ENCODE data around the gene SLC35B1. TPM values are rescaled to one million over a fixed set of nuclear protein-coding genes. Genes with fewer than 3 reads are reported as not detected.

SLC35B1 gene
- polyA plus RNA-seq, 3 donors from 2014 or later, result 40.5 to 69.0 (median 53.3) TPM

GRCh38 chr17:49705254-49705653, 2.5 kb downstream of the SLC35B1 start:
- Mint-ChIP-seq H3K27ac (peak overlapping the region in 5 of 6 donors; percentile 30 to 89 (median 70)), H3K4me1 (peaks cover 43 to 55% of the 10 kb centered on the region in 2 donors), H3K27me3 (ENCODE audit: low read depth in 3 of 3) (peaks cover 8 to 9% (median 9%) of the 10 kb centered on the region in 3 donors), H3K4me3 (peak overlapping the region; percentile 28 to 90 (median 51)), H3K36me3 (peaks cover 21 to 42% (median 21%) of the 10 kb centered on the region in 3 donors), H3K9me3 (no peaks in the 10 kb centered on the region)
- DNase-seq, result no peak

- Mint-ChIP-seq H3K36me3 (peaks cover 15 to 39% (median 21%) of the 10 kb centered on the region in 3 donors), H3K4me3 (no peak overlapping the region), H3K27me3 (ENCODE audit: low read depth in 3 of 3) (peaks cover 8 to 9% (median 9%) of the 10 kb centered on the region in 3 donors), H3K9me3 (no peaks in the 10 kb centered on the region), H3K27ac (no peak overlapping the region), H3K4me1 (peaks cover 33 to 41% of the 10 kb centered on the region in 2 donors)
- no peak for DNase-seq
These were observed 4.0 kb downstream of the SLC35B1 start for GRCh38 chr17:49703557-49704277.

GRCh38 chr17:49700960-49701359, 6.8 kb downstream of the SLC35B1 start:
- DNase-seq, result no peak
- Mint-ChIP-seq H3K36me3 (peaks cover 15 to 39% (median 21%) of the 10 kb centered on the region in 3 donors), H3K27me3 (ENCODE audit: low read depth in 3 of 3) (peaks cover 2 to 7% (median 6%) of the 10 kb centered on the region in 3 donors), H3K9me3 (no peaks in the 10 kb centered on the region), H3K27ac (peak overlapping the region in 1 of 6 donors; percentile 60), H3K4me3 (no peak overlapping the region), H3K4me1 (peaks cover 19 to 25% of the 10 kb centered on the region in 2 donors)

- Mint-ChIP-seq H3K27ac (peak overlapping the region in 5 of 6 donors; percentile 3 to 80 (median 54)), H3K27me3 (ENCODE audit: low read depth in 3 of 3) (peaks cover 10 to 15% (median 10%) of the 10 kb centered on the region in 3 donors), H3K36me3 (peaks cover 9 to 32% (median 15%) of the 10 kb centered on the region in 3 donors), H3K9me3 (no peaks in the 10 kb centered on the region), H3K4me3 (no peak overlapping the region), H3K4me1 (peaks cover 19 to 25% of the 10 kb centered on the region in 2 donors)
- no peak for DNase-seq
These were observed 7.7 kb downstream of the SLC35B1 start for GRCh38 chr17:49699966-49700575.

GRCh38 chr17:49698005-49698404, 9.8 kb downstream of the SLC35B1 start:
- H3K27ac Mint-ChIP-seq, result peak overlapping the region in 4 of 6 donors; percentile 12 to 50 (median 33)

GRCh38 chr17:49696233-49696761, 11.5 kb downstream of the SLC35B1 start:
- Mint-ChIP-seq H3K9me3 (no peaks in the 10 kb centered on the region), H3K27ac (peak overlapping the region; percentile 89 to 97 (median 92)), H3K36me3 (peaks cover 8 to 12% (median 10%) of the 10 kb centered on the region in 3 donors), H3K4me3 (peak overlapping the region; percentile 47 to 67 (median 59)), H3K27me3 (ENCODE audit: low read depth in 3 of 3) (peaks cover 10 to 18% (median 12%) of the 10 kb centered on the region in 3 donors), H3K4me1 (peaks cover 20 to 22% of the 10 kb centered on the region in 2 donors)
- DNase-seq, result peak; percentile 76 to 84 (median 84)

More at GRCh38 chr17:49698005-49698404, 9.8 kb downstream of the SLC35B1 start:
- H3K36me3 Mint-ChIP-seq, result peaks cover 8 to 18% (median 13%) of the 10 kb centered on the region in 3 donors
- H3K9me3 Mint-ChIP-seq, result no peaks in the 10 kb centered on the region
- no peak overlapping the region for H3K4me3 Mint-ChIP-seq
- no peak for DNase-seq
- peaks cover 10 to 18% (median 10%) of the 10 kb centered on the region in 3 donors for H3K27me3 Mint-ChIP-seq (ENCODE audit: low read depth in 3 of 3)
- H3K4me1 Mint-ChIP-seq, result peaks cover 20 to 22% of the 10 kb centered on the region in 2 donors

GRCh38 chr17:49695698-49696232, 12.0 kb downstream of the SLC35B1 start:
- peak overlapping the region; percentile 89 to 97 (median 92) for H3K27ac Mint-ChIP-seq
- peaks cover 8 to 18% (median 12%) of the 10 kb centered on the region in 3 donors for H3K27me3 Mint-ChIP-seq (ENCODE audit: low read depth in 3 of 3)
- H3K9me3 Mint-ChIP-seq, result no peaks in the 10 kb centered on the region
- H3K4me1 Mint-ChIP-seq, result peaks cover 20 to 22% of the 10 kb centered on the region in 2 donors
- no peak for DNase-seq
- peaks cover 4 to 6% (median 4%) of the 10 kb centered on the region in 3 donors for H3K36me3 Mint-ChIP-seq
- H3K4me3 Mint-ChIP-seq, result peak overlapping the region; percentile 50 to 67 (median 59)

GRCh38 chr17:49694847-49695697, 12.7 kb downstream of the SLC35B1 start:
- Mint-ChIP-seq H3K27ac (peak overlapping the region; percentile 89 to 97 (median 92)), H3K4me1 (peaks cover 21 to 22% of the 10 kb centered on the region in 2 donors), H3K27me3 (ENCODE audit: low read depth in 3 of 3) (peaks cover 9 to 18% (median 12%) of the 10 kb centered on the region in 3 donors), H3K36me3 (peaks cover 0 to 6% (median 4%) of the 10 kb centered on the region in 3 donors), H3K4me3 (peak overlapping the region; percentile 50 to 67 (median 59)), H3K9me3 (no peaks in the 10 kb centered on the region)
- DNase-seq, result peak; percentile 60 to 67 (median 63)

GRCh38 chr17:49692751-49693150, 15.0 kb downstream of the SLC35B1 start:
- peaks cover 9 to 20% (median 12%) of the 10 kb centered on the region in 3 donors for H3K27me3 Mint-ChIP-seq (ENCODE audit: low read depth in 3 of 3)
- H3K27ac Mint-ChIP-seq, result peak overlapping the region in 1 of 6 donors; percentile 32
- peaks cover 0 to 2% (median 0%) of the 10 kb centered on the region in 6 donors for H3K9me3 Mint-ChIP-seq
- H3K36me3 Mint-ChIP-seq, result peaks cover 0 to 7% (median 0%) of the 10 kb centered on the region in 3 donors
- no peak overlapping the region for H3K4me3 Mint-ChIP-seq
- H3K4me1 Mint-ChIP-seq, result peaks cover 34 to 37% of the 10 kb centered on the region in 2 donors
- no peak for DNase-seq

GRCh38 chr17:49691677-49692191, 16.0 kb downstream of the SLC35B1 start:
- Mint-ChIP-seq H3K36me3 (peaks cover 0 to 9% (median 0%) of the 10 kb centered on the region in 3 donors), H3K27ac (peak overlapping the region in 2 of 6 donors; percentile 24 to 70), H3K27me3 (ENCODE audit: low read depth in 3 of 3) (peaks cover 9 to 20% (median 12%) of the 10 kb centered on the region in 3 donors), H3K9me3 (peaks cover 0 to 2% (median 0%) of the 10 kb centered on the region in 6 donors), H3K4me3 (no peak overlapping the region), H3K4me1 (peaks cover 41 to 44% of the 10 kb centered on the region in 2 donors)
- no peak for DNase-seq

GRCh38 chr17:49691086-49691676, 16.6 kb downstream of the SLC35B1 start:
- Mint-ChIP-seq H3K4me3 (no peak overlapping the region), H3K27ac (peak overlapping the region in 2 of 6 donors; percentile 50 to 70), H3K36me3 (peaks cover 0 to 10% (median 0%) of the 10 kb centered on the region in 3 donors), H3K4me1 (peaks cover 37 to 40% of the 10 kb centered on the region in 2 donors), H3K27me3 (ENCODE audit: low read depth in 3 of 3) (peaks cover 9 to 17% (median 12%) of the 10 kb centered on the region in 3 donors), H3K9me3 (peaks cover 0 to 2% (median 0%) of the 10 kb centered on the region in 6 donors)
- DNase-seq, result no peak

GRCh38 chr17:49690256-49690655, 17.5 kb downstream of the SLC35B1 start:
- Mint-ChIP-seq H3K27ac (no peak overlapping the region), H3K4me1 (peaks cover 27 to 31% of the 10 kb centered on the region in 2 donors), H3K9me3 (peaks cover 0 to 2% (median 0%) of the 10 kb centered on the region in 6 donors)

More at GRCh38 chr17:49690256-49690655, 17.5 kb downstream of the SLC35B1 start:
- Mint-ChIP-seq H3K4me3 (no peak overlapping the region), H3K36me3 (peaks cover 0 to 10% (median 0%) of the 10 kb centered on the region in 3 donors), H3K27me3 (ENCODE audit: low read depth in 3 of 3) (peaks cover 1 to 8% (median 3%) of the 10 kb centered on the region in 3 donors)
- no peak for DNase-seq
